Measurements from ENCODE around the gene LMF1.

GRCh38 chr16:965487-965886 is 5.3 kb downstream of the LMF1 start:
- no peak for TF ChIP-seq CTCF (IDR thresholded peaks at IDR 0.05)
- no peak for TF ChIP-seq POLR2A (IDR thresholded peaks at IDR 0.05)

All from vagina (tissue), 2 donors.